ENCODE results near the gene GATA6.

The GATA6 gene

GRCh38 chr18:22167091-22167470, 2.3 kb upstream of the GATA6 start:
- DNase-seq, result no peak

GRCh38 chr18:22167471-22168241, 1.7 kb upstream of the GATA6 start:
- DNase-seq, result no peak

- DNase-seq, result no peak
Measured at GRCh38 chr18:22168360-22168921, 948 bp upstream of the GATA6 start.

GRCh38 chr18:22169889-22170420, 566 bp downstream of the GATA6 start:
- no peak for DNase-seq

GRCh38 chr18:22170421-22171257, 1.2 kb downstream of the GATA6 start:
- no peak for DNase-seq

- DNase-seq, result no peak
Measured at GRCh38 chr18:22171258-22172119, 2.1 kb downstream of the GATA6 start.

- DNase-seq, result no peak
Measured at GRCh38 chr18:22172120-22172582, 2.8 kb downstream of the GATA6 start.

- no peak for DNase-seq
Measured at GRCh38 chr18:22172594-22173049, 3.2 kb downstream of the GATA6 start.

- no peak for DNase-seq
Measured at GRCh38 chr18:22173221-22173927, 4.0 kb downstream of the GATA6 start.

GRCh38 chr18:22173928-22174301, 4.5 kb downstream of the GATA6 start:
- DNase-seq, result no peak

- DNase-seq, result no peak
Measured at GRCh38 chr18:22174341-22175145, 5.2 kb downstream of the GATA6 start.

GRCh38 chr18:22175346-22175745, 6.0 kb downstream of the GATA6 start:
- no peak for DNase-seq

GRCh38 chr18:22176420-22177326, 7.3 kb downstream of the GATA6 start:
- DNase-seq, result no peak

- DNase-seq, result no peak
Measured at GRCh38 chr18:22177327-22177871, 8.0 kb downstream of the GATA6 start.

GRCh38 chr18:22179174-22179573, 9.8 kb downstream of the GATA6 start:
- DNase-seq, result no peak

GRCh38 chr18:22179631-22180030, 10.2 kb downstream of the GATA6 start:
- no peak for DNase-seq

- DNase-seq, result no peak
Measured at GRCh38 chr18:22180722-22181121, 11.3 kb downstream of the GATA6 start.

GRCh38 chr18:22182884-22183697, 13.7 kb downstream of the GATA6 start:
- no peak for DNase-seq

All from activated effector memory CD4-positive, alpha-beta T cell treated with anti-CD3 and anti-CD28 coated beads, Interleukin-2, amount 50 U/mL, for 16 hours (primary cell).